Spinal cord (tissue), 10 donors: ENCODE results near the gene POLR2H. TPM values are rescaled to one million over a fixed set of nuclear protein-coding genes. Genes with fewer than 3 reads are reported as not detected.

Experiments used
- DNase-seq, 6 donors: peaks; one replicate each; pipeline versions ENCODE4 v3.0.0 to v3.0.0-alpha.2; 2013 to 2015; ENCODE audit warnings: low spot score in 6 of 6, low read depth in 4 of 6
- H3K27ac ChIP-seq: one replicate; pipeline ENCODE4 v1.5.1; 2013; ENCODE audit warnings: low read depth, low read length, control low read depth
- H3K27me3 ChIP-seq: one replicate; pipeline ENCODE4 v1.6.1; 2013; ENCODE audit warnings: low read length; ENCODE audit not compliant: control insufficient read depth, insufficient read depth
- H3K36me3 ChIP-seq: one replicate; pipeline ENCODE4 v1.6.1; 2013; ENCODE audit warnings: low read length; ENCODE audit not compliant: control insufficient read depth, insufficient read depth
- H3K4me1 ChIP-seq: one replicate; pipeline ENCODE4 v1.6.1; 2013; ENCODE audit warnings: low read length; ENCODE audit not compliant: control insufficient read depth, insufficient read depth
- H3K4me3 ChIP-seq: one replicate; pipeline ENCODE4 v1.5.1; 2013; ENCODE audit warnings: low read depth, low read length, control low read depth
- H3K9me3 ChIP-seq: one replicate; pipeline ENCODE4 v1.6.1; 2013; ENCODE audit warnings: low read length; ENCODE audit not compliant: control insufficient read depth, insufficient read depth
- WGBS: methylation state at CpG from one replicate; pipeline ENCODE4 v1.1.5; 2013; ENCODE audit warnings: missing lambda C conversion rate; ENCODE audit not compliant: insufficient coverage; 5-methylcytosine and 5-hydroxymethylcytosine counted together
- long read RNA-seq, 4 donors: transcript quantifications; one replicate each; lab custom pipeline, GENCODE V29; 2026
- polyA plus RNA-seq, 2 donors: library from polyadenylated mRNA; unstranded; fragments of 120-200 nt; gene quantifications; one replicate each; pipeline ENCODE4 v1.2.1, GENCODE V29; 2013; ENCODE audit not compliant: insufficient read length in 2 of 2
- total RNA-seq, 2 donors: library from RNA; depleted of rRNA in 1 of 2; stranded (reverse); fragments of 120-200 nt in 1 of 2; fragments of >200 nt in 1 of 2; gene quantifications; one replicate each; pipeline versions ENCODE4 v1.2.3 to v1.2.4, GENCODE V29; 2013 to 2014
- donor health status: healthy.

Gene POLR2H
- total RNA-seq (10 to 100 TPM; 45.4 to 76.9 TPM), polyA plus RNA-seq (10 to 100 TPM; 54.1 to 81.2 TPM)
- long read RNA-seq, donor 1, partial matches to known transcripts = 12 of 24 reads
- long read RNA-seq, donor 1, other reads (novel, unspliced or antisense) = 0 of 24 reads
- long read RNA-seq, donor 2, partial matches to known transcripts = 8 of 11 reads
- long read RNA-seq, donor 2, other reads (novel, unspliced or antisense) = 0 of 11 reads
- long read RNA-seq, donor 3, partial matches to known transcripts = 6 of 12 reads
- long read RNA-seq, donor 3, other reads (novel, unspliced or antisense) = 0 of 12 reads
- long read RNA-seq, donor 4, transcript POLR2H-208 (6 exons, 1,802 nt) = major isoform, 10 of 76 reads
- long read RNA-seq, donor 4, partial matches to known transcripts = 51 of 76 reads
- long read RNA-seq, donor 4, other reads (novel, unspliced or antisense) = 0 of 76 reads

DNA sequence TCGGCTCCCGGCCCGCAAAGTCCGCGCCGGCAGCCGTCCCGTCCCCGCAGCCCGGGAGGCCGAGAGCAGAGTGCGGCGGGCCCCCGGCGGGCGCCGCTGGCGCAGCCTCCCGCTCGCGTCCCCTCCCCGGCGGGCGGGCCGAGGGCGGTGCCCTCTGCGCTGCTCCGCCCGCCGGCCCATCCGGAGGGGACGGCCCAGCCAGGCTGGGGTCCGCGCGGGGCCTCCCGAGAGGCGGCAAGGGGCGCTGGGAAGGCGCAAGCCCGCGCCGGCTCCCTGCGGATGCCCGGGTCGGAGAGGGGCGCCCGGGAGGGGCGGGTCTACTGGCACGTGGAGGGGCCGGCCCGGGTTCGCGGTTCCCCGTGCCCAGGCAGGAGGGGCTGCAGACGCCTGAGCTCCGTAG lies at the start of gene POLR2H, which contains the start of gene CLCN2:
Gene POLR2H, plus strand, starts transcription at position 179 of the 400 bp plus-strand sequence. CDS start 1,783 bp downstream, outside the sequence.
Gene CLCN2, minus strand, starts transcription at position 74 of the 400 bp plus-strand sequence. CDS start 126 bp downstream, outside the sequence.
- H3K4me3 ChIP-seq = peak within 1 kb of the TSS; percentile 85
- WGBS = under 1% methylated on average over 56 of the region's 56 CpGs
- peak in 3 of 6 donors; percentile 51 to 90 (median 76) for DNase-seq
- H3K9me3 ChIP-seq = no peaks in the 10 kb centered on the region
- H3K27me3 ChIP-seq = no peaks in the 10 kb centered on the region
- peaks cover 45% of the 10 kb centered on the region for H3K4me1 ChIP-seq
- peaks cover 42% of the 10 kb centered on the region for H3K36me3 ChIP-seq
- H3K27ac ChIP-seq = peak within 1 kb of the TSS; percentile 99

DNA sequence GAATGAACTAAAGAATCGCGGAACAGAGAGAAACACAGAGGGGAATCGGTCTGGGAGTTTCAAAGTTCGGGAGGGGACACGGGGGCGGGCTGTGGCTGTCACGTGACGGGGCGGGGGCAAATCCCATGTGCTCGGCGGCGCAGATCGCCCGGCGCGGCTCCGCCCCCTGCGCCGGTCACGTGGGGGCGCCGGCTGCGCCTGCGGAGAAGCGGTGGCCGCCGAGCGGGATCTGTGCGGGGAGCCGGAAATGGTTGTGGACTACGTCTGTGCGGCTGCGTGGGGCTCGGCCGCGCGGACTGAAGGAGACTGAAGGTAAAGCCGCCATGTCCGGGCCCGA lies 47.2 kb upstream of the POLR2H start, which contains the start of gene EIF4G1:
Gene EIF4G1, plus strand, starts transcription at position 244 of the 337 bp plus-strand sequence. CDS start 1,191 bp downstream, outside the sequence.
- H3K4me3 ChIP-seq = peak within 1 kb of the TSS; percentile 77
- peak; percentile 77 to 97 (median 88) for DNase-seq
- H3K9me3 ChIP-seq = no peaks in the 10 kb centered on the region
- peak within 1 kb of the TSS; percentile 87 for H3K27ac ChIP-seq
- under 1% methylated on average over 32 of the region's 40 CpGs for WGBS
- H3K27me3 ChIP-seq = no peaks in the 10 kb centered on the region
- H3K4me1 ChIP-seq = peaks cover 26% of the 10 kb centered on the region
- H3K36me3 ChIP-seq = peaks cover 37% of the 10 kb centered on the region

DNA sequence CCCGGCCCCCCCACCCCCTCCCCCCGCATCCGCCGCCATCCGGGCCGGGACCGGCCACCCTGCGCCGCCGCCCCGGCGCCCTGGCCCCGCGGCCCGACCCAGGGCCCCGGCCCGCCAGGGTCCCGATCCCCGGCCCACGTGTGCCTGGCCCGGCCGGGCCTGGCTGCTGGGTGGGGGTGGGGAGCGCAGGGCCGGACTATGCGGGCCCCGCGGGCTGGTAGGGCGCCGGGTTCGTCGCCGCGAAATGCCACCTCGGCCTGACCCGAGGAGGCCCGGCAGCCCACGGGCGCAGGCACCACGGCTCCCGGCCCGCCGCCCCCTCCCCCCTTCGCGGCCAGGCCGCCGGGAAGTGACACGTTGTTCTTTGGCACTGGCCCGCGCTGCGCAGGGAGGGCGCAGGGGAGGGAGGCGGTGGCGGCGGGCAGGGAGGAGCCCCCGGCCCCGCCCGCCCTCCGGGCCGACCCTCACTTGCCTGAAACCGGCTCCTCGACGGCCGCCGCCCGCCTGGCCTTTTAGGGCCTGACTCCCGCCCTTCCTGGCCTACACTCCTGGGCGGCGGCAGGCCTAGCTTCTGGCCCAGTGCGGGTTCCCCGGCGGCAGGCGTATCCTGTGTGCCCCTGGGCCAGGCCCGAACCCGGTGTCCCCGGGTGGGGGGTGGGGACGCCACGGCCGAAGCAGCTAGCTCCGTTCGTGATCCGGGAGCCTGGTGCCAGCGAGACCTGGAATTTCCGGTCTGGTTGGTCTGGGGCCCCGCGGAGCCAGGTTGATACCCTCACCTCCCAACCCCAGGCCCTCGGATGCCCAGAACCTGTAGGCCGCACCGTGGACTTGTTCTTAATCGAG lies 46.6 kb upstream of the POLR2H start:
- no peaks in the 10 kb centered on the region for H3K9me3 ChIP-seq
- peak overlapping the region; percentile 87 for H3K27ac ChIP-seq
- H3K4me1 ChIP-seq = peaks cover 32% of the 10 kb centered on the region
- H3K36me3 ChIP-seq = peaks cover 39% of the 10 kb centered on the region
- H3K27me3 ChIP-seq = no peaks in the 10 kb centered on the region
- peak in 2 of 6 donors; percentile 66 to 84 for DNase-seq
- WGBS = under 1% methylated on average over 76 of the region's 89 CpGs
- peak overlapping the region; percentile 77 for H3K4me3 ChIP-seq

DNA sequence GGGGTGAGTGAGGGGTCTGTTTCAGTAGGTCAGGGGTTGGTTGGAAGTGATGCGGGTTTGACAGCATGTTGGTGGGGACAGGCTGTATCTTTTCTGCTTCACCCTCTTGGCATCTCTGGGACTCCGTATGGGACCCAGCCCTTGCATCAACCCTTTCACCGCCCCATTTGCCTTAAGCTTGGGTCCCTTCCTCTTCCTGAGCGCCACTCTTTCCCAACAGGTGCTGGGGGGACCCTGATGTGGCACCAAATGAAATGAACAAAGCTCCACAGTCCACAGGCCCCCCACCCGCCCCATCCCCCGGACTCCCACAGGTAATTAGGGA lies 46.0 kb upstream of the POLR2H start:
- peaks cover 37% of the 10 kb centered on the region for H3K4me1 ChIP-seq
- peak overlapping the region; percentile 77 for H3K4me3 ChIP-seq
- peaks cover 40% of the 10 kb centered on the region for H3K36me3 ChIP-seq
- peak overlapping the region; percentile 87 for H3K27ac ChIP-seq
- no peaks in the 10 kb centered on the region for H3K27me3 ChIP-seq
- no peak for DNase-seq
- H3K9me3 ChIP-seq = no peaks in the 10 kb centered on the region
- 4% methylated on average over 3 of the region's 6 CpGs for WGBS

DNA sequence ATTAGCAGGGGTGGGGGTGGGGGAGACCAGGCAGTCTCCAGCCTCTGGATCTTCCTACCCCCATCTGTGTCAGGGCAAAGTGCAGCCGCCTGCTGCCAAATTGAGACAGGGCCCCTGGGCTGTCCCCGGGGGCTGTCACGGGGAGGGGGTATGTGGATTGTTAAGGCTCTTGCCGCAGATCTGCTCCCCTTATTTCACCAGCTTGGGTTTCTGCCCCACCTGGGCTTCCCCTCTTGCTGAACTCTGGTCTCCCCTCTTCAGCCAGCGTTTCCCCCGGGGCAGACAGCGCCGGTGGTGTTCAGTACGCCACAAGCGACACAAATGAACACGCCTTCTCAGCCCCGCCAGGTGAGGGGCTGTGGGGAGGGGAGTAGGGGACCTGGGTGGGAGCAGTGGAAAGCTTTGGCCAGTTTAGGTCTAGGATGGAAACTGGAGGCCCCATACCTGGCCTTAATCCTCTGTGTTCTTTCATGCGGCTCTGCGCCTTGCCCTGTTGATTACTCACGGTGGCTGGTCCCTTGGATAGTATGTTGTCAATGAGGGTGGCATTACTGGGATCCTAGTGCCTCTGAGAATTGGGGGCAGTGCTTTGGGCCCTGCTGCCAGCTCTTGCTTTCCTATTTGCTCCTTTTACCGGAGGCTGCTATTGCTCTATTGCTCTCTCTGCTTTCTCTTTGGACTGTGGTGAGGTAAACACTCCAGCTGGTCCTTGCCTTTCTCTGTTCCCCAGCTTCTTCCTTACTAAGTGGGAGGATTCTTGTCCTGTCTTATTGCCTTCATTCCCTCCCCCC lies 45.4 kb upstream of the POLR2H start:
- Histone ChIP-seq H3K36me3 (peaks cover 45% of the 10 kb centered on the region), H3K9me3 (no peaks in the 10 kb centered on the region), H3K27ac (peak overlapping the region; percentile 87), H3K4me1 (peaks cover 37% of the 10 kb centered on the region), H3K27me3 (no peaks in the 10 kb centered on the region), H3K4me3 (peak overlapping the region; percentile 77)
- 58% methylated on average over 6 of the region's 16 CpGs for WGBS
- DNase-seq = no peak

DNA sequence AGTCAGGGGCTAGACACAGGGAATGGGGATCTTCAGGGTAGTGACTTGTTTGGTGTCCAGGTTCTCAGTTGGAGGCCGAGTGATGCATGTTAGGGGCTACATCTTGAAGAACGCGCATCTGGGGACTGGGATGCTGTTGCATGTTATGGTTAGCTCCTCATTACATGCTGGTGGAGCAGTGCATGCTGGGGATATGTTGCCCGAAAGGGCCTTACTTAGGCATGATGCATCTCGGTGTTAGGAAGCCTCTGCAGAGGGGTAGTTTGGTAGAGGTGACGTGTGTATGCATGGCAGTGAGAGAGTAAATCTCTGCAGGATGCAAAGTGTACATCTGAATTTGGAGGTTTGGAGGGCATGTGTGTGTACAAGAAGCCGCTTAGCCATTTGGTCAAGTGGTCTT lies 44.7 kb upstream of the POLR2H start:
- Histone ChIP-seq H3K27ac (no peak overlapping the region), H3K4me1 (peaks cover 37% of the 10 kb centered on the region), H3K9me3 (no peaks in the 10 kb centered on the region), H3K27me3 (no peaks in the 10 kb centered on the region), H3K36me3 (peaks cover 52% of the 10 kb centered on the region), H3K4me3 (no peak overlapping the region)
- no peak for DNase-seq
- 85% methylated on average over 6 of the region's 7 CpGs for WGBS

DNA sequence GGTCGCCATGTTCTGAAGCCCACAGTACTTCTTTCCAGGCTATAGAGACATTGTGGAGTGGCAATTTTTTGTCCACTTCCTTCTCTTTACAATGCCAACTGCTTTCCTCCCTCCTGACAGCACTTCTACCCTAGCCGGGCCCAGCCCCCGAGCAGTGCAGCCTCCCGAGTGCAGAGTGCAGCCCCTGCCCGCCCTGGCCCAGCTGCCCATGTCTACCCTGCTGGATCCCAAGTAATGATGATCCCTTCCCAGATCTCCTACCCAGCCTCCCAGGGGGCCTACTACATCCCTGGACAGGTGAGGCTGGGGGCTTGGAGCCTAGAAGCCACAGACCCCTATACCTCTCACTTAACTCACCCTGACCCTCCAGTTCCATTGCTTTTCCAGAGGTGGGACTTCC lies 44.3 kb upstream of the POLR2H start:
- Histone ChIP-seq H3K27me3 (no peaks in the 10 kb centered on the region), H3K4me1 (peaks cover 37% of the 10 kb centered on the region), H3K9me3 (no peaks in the 10 kb centered on the region), H3K27ac (no peak overlapping the region), H3K36me3 (peaks cover 56% of the 10 kb centered on the region), H3K4me3 (no peak overlapping the region)
- WGBS = 78% methylated on average over 4 of the region's 5 CpGs
- no peak for DNase-seq

DNA sequence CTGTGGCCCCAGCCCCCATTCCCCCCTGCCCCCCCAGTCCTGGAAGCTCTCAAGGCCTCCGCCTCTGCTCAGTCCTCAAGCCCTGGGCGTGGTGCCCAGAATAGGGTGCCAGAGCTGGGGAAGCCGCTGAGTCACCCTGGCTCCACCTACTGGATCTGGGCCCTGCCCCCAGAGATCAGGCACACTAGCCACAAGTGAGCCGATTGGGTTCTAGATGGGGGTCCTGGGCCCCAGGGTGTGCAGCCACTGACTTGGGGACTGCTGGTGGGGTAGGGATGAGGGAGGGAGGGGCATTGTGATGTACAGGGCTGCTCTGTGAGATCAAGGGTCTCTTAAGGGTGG lies 41.4 kb upstream of the POLR2H start:
- peak in 2 of 6 donors; percentile 49 to 92 for DNase-seq
- peaks cover 84% of the 10 kb centered on the region for H3K36me3 ChIP-seq
- H3K4me3 ChIP-seq = no peak overlapping the region
- no peaks in the 10 kb centered on the region for H3K27me3 ChIP-seq
- H3K27ac ChIP-seq = peak overlapping the region; percentile 2
- no peaks in the 10 kb centered on the region for H3K9me3 ChIP-seq
- 37% methylated on average over 3 of the region's 4 CpGs for WGBS
- H3K4me1 ChIP-seq = peaks cover 31% of the 10 kb centered on the region

DNA sequence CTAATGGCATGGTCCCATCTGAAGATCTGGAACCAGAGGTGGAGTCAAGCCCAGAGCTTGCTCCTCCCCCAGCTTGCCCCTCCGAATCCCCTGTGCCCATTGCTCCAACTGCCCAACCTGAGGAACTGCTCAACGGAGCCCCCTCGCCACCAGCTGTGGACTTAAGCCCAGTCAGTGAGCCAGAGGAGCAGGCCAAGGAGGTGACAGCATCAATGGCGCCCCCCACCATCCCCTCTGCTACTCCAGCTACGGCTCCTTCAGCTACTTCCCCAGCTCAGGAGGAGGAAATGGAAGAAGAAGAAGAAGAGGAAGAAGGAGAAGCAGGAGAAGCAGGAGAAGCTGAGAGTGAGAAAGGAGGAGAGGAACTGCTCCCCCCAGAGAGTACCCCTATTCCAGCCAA lies 39.8 kb upstream of the POLR2H start:
- H3K27me3 ChIP-seq = no peaks in the 10 kb centered on the region
- DNase-seq = no peak
- H3K27ac ChIP-seq = no peak overlapping the region
- H3K4me1 ChIP-seq = peaks cover 19% of the 10 kb centered on the region
- no peaks in the 10 kb centered on the region for H3K9me3 ChIP-seq
- WGBS = 90% methylated on average over 1 of the region's 5 CpGs
- peaks cover 91% of the 10 kb centered on the region for H3K36me3 ChIP-seq
- H3K4me3 ChIP-seq = no peak overlapping the region
